ENCODE measurements around the gene SERINC2. TPM values are rescaled to one million over a fixed set of nuclear protein-coding genes. Genes with fewer than 3 reads are reported as not detected.

The SERINC2 gene
- total and polyA plus RNA-seq, 2 of the 4 experiments (the other 2 are of a cell fraction) = 2.0 to 59.5 TPM

- dilution Hi-C loops (cut with HindIII; ENCODE audit: low sequenced_read_pairs, unreplicated experiment) = no loop called here
- 87% methylated on average over 4 of the region's 20 CpGs; no CpG with 5 or more reads in 1 of the 2 experiments for WGBS, 2 experiments (ENCODE audit: extremely low coverage in 2 of 2, insufficient read length in 1 of 2)
- Histone ChIP-seq H3K27ac (ENCODE audit: insufficient read depth, low read length) (no peak overlapping the region), H4K20me1 (ENCODE audit: insufficient read depth, low read length) (peaks cover 23% of the 10 kb centered on the region), H3K4me1 (ENCODE audit: control insufficient read depth, insufficient read depth, low read length) (no peaks in the 10 kb centered on the region), H2AK5ac (ENCODE audit: low read depth, low read length) (no peak overlapping the region), H3K9me1 (ENCODE audit: insufficient read depth, low read length) (peaks cover 11% of the 10 kb centered on the region), H3K4ac (ENCODE audit: low read depth, low read length) (no peak overlapping the region), H2BK20ac (ENCODE audit: low read depth, low read length) (no peak overlapping the region), H4K91ac (ENCODE audit: insufficient read depth, low read depth, low read length) (no peak overlapping the region), H4K8ac (ENCODE audit: low read depth in 2 of 2, low read length in 2 of 2) (no peak overlapping the region), H3K9ac (ENCODE audit: low read depth, low read length) (no peak overlapping the region), H3K18ac (ENCODE audit: low read depth, low read length) (no peak overlapping the region), H3K4me2 (ENCODE audit: low read depth, low read length) (no peak overlapping the region), H2AFZ (replicated peaks; ENCODE audit: low read length, poor library complexity) (no peak overlapping the region), H2BK5ac (ENCODE audit: low read depth, low read length, poor library complexity, severe bottlenecking) (no peak overlapping the region), H3K36me3 (ENCODE audit: control insufficient read depth, insufficient read depth, low read length) (peaks cover 24% of the 10 kb centered on the region), H3K56ac (ENCODE audit: extremely low read depth, insufficient read depth, low read length) (no peak overlapping the region), H2BK120ac (ENCODE audit: low read depth, low read length) (no peak overlapping the region), H3K4me3 (ENCODE audit: insufficient read depth, low read depth, low read length) (no peak overlapping the region), H3K79me1 (ENCODE audit: low read depth in 1 of 2, low read length in 2 of 2) (peaks cover 0 to 16% of the 10 kb centered on the region in 2 experiments; a peak in 1 of 4 replicates), H3K23ac (ENCODE audit: low read depth, low read length) (no peak overlapping the region), H3K14ac (replicated peaks; ENCODE audit: low read depth, low read length) (no peak overlapping the region), H3K9me3 (ENCODE audit: control insufficient read depth, insufficient read depth, low read length) (no peaks in the 10 kb centered on the region), H2BK15ac (ENCODE audit: low read depth, low read length) (no peak overlapping the region), H2AK9ac (replicated peaks; ENCODE audit: low read depth, low read length, poor library complexity) (no peak overlapping the region), H3K27me3 (ENCODE audit: control insufficient read depth, insufficient read depth, low read length) (no peaks in the 10 kb centered on the region), H4K5ac (ENCODE audit: low read depth, low read length) (no peak overlapping the region)
- intact Hi-C loops (cut with micrococcal nuclease) = loop anchor here (10.0 kb wide), 1 partner anchor 362 kb away; no protein-coding TSS in a partner anchor
- DNase-seq = no peak
- in situ Hi-C loops (cut with MboI; ENCODE audit: low sequenced_read_pairs) = no loop called here
- no peak for ATAC-seq (ENCODE audit: low read depth)
- ChIA-PET CTCF (interaction anchor here (1.0 kb wide), 1 partner anchor 116 kb away, joined by 4 read pairs; no protein-coding TSS in a partner anchor), POLR2A (ENCODE audit: unreplicated experiment) (no interaction called here)
- TF ChIP-seq RCOR1 (IDR thresholded peaks at IDR 0.05; ENCODE audit: insufficient replicate concordance, low read length) = no peak
- no peak for TF ChIP-seq RFX5 (IDR thresholded peaks at IDR 0.05; ENCODE audit: low read depth, low read length)
- TF ChIP-seq, protein P1, sequence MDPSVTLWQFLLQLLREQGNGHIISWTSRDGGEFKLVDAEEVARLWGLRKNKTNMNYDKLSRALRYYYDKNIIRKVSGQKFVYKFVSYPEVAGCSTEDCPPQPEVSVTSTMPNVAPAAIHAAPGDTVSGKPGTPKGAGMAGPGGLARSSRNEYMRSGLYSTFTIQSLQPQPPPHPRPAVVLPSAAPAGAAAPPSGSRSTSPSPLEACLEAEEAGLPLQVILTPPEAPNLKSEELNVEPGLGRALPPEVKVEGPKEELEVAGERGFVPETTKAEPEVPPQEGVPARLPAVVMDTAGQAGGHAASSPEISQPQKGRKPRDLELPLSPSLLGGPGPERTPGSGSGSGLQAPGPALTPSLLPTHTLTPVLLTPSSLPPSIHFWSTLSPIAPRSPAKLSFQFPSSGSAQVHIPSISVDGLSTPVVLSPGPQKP (IDR thresholded peaks at IDR 0.05; ENCODE audit: borderline replicate concordance, low read depth, low read length) = no peak
- TF ChIP-seq CEBPB (IDR thresholded peaks at IDR 0.05; ENCODE audit: low read depth, low read length) = no peak
- BruUV-seq (replicated peaks) = no TSS peak
Measured at GRCh38 chr1:31432592-31433395, 19.8 kb downstream of the SERINC2 start.

Measured in IMR-90 (cell line).